ENCODE measurements around the gene SRRM4. TPM values are rescaled to one million over a fixed set of nuclear protein-coding genes. Genes with fewer than 3 reads are reported as not detected.

The SRRM4 gene
- total and polyA plus RNA-seq, 2 experiments from 2014 or later: 0.53 to 0.63 TPM

DNA sequence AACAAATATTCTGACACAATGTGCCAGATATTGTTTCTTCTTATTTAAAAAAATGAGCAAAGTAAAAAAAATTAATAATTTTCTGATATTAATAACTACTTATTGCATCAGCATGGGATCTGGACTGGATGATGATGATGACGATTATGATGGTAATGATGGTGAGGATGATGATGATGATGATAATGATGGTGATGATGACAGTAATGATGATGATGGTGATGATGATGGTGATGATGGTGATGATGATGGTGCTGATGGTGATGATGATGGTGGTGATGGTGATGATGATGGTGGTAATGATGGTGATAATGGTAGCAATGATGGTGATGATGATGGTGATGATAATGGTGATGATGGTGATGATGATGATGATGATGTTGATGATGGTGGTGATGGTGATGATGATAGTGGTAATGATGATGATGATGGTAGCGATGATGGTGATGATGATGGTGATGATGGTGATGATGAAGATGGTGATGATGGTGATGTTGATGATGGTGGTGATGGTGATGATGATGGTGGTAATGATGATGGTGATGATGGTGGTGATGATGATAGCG, 94.0 kb downstream of the SRRM4 start:
- Histone ChIP-seq H3K36me3 (ENCODE audit: insufficient read depth) (no peaks in the 10 kb centered on the region), H3K27me3 (ENCODE audit: insufficient read depth) (no peaks in the 10 kb centered on the region), H3K27ac (ENCODE audit: low read depth) (no peak overlapping the region), H3F3A (replicated peaks; ENCODE audit: low read depth) (no peaks in the 10 kb centered on the region), H3K4me3 (no peak overlapping the region), H3K4me2 (no peak overlapping the region), H3K4me1 (ENCODE audit: insufficient read depth) (no peaks in the 10 kb centered on the region), H2AFZ (no peak overlapping the region), H4K20me1 (replicated peaks; ENCODE audit: insufficient read depth) (no peaks in the 10 kb centered on the region), H3K9me2 (ENCODE audit: insufficient read depth) (no peaks in the 10 kb centered on the region; the same call in 1 of the 2 replicates), H3K79me2 (replicated peaks; ENCODE audit: insufficient read depth) (no peaks in the 10 kb centered on the region)
- no peak overlapping the region for H3K4me3 Mint-ChIP-seq
- no peak overlapping the region for H3K27ac Mint-ChIP-seq
- no peak for DNase-seq (ENCODE audit: low spot score)
- H3K36me3 Mint-ChIP-seq (ENCODE audit: low read depth): no peaks in the 10 kb centered on the region
- H3K27me3 Mint-ChIP-seq (ENCODE audit: insufficient read depth, low read depth, poor library complexity): peaks cover 2% of the 10 kb centered on the region
- TF ChIP-seq EZH2 (IDR thresholded peaks at IDR 0.05; ENCODE audit: low read depth, unreplicated experiment) (no peak), POLR2AphosphoS5 (IDR thresholded peaks at IDR 0.05; ENCODE audit: low read depth) (no peak), ZNF331 (CRISPR knock-in tag; IDR thresholded peaks at IDR 0.05; ENCODE audit: low read depth) (no peak), EZH2phosphoT487 (IDR thresholded peaks at IDR 0.05; ENCODE audit: unreplicated experiment) (no peak), STAT1 (IDR thresholded peaks at IDR 0.05; ENCODE audit: unreplicated experiment) (no peak), CREB1 (CRISPR knock-in tag; IDR thresholded peaks at IDR 0.05; ENCODE audit: low read depth) (no peak), JUNB (IDR thresholded peaks at IDR 0.05; ENCODE audit: unreplicated experiment) (no peak), NANOG (IDR thresholded peaks at IDR 0.05; ENCODE audit: borderline replicate concordance) (no peak)
- TF ChIP-seq, protein P1, sequence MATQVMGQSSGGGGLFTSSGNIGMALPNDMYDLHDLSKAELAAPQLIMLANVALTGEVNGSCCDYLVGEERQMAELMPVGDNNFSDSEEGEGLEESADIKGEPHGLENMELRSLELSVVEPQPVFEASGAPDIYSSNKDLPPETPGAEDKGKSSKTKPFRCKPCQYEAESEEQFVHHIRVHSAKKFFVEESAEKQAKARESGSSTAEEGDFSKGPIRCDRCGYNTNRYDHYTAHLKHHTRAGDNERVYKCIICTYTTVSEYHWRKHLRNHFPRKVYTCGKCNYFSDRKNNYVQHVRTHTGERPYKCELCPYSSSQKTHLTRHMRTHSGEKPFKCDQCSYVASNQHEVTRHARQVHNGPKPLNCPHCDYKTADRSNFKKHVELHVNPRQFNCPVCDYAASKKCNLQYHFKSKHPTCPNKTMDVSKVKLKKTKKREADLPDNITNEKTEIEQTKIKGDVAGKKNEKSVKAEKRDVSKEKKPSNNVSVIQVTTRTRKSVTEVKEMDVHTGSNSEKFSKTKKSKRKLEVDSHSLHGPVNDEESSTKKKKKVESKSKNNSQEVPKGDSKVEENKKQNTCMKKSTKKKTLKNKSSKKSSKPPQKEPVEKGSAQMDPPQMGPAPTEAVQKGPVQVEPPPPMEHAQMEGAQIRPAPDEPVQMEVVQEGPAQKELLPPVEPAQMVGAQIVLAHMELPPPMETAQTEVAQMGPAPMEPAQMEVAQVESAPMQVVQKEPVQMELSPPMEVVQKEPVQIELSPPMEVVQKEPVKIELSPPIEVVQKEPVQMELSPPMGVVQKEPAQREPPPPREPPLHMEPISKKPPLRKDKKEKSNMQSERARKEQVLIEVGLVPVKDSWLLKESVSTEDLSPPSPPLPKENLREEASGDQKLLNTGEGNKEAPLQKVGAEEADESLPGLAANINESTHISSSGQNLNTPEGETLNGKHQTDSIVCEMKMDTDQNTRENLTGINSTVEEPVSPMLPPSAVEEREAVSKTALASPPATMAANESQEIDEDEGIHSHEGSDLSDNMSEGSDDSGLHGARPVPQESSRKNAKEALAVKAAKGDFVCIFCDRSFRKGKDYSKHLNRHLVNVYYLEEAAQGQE (IDR thresholded peaks at IDR 0.05; ENCODE audit: unreplicated experiment): no peak
- TF ChIP-seq, protein P2, sequence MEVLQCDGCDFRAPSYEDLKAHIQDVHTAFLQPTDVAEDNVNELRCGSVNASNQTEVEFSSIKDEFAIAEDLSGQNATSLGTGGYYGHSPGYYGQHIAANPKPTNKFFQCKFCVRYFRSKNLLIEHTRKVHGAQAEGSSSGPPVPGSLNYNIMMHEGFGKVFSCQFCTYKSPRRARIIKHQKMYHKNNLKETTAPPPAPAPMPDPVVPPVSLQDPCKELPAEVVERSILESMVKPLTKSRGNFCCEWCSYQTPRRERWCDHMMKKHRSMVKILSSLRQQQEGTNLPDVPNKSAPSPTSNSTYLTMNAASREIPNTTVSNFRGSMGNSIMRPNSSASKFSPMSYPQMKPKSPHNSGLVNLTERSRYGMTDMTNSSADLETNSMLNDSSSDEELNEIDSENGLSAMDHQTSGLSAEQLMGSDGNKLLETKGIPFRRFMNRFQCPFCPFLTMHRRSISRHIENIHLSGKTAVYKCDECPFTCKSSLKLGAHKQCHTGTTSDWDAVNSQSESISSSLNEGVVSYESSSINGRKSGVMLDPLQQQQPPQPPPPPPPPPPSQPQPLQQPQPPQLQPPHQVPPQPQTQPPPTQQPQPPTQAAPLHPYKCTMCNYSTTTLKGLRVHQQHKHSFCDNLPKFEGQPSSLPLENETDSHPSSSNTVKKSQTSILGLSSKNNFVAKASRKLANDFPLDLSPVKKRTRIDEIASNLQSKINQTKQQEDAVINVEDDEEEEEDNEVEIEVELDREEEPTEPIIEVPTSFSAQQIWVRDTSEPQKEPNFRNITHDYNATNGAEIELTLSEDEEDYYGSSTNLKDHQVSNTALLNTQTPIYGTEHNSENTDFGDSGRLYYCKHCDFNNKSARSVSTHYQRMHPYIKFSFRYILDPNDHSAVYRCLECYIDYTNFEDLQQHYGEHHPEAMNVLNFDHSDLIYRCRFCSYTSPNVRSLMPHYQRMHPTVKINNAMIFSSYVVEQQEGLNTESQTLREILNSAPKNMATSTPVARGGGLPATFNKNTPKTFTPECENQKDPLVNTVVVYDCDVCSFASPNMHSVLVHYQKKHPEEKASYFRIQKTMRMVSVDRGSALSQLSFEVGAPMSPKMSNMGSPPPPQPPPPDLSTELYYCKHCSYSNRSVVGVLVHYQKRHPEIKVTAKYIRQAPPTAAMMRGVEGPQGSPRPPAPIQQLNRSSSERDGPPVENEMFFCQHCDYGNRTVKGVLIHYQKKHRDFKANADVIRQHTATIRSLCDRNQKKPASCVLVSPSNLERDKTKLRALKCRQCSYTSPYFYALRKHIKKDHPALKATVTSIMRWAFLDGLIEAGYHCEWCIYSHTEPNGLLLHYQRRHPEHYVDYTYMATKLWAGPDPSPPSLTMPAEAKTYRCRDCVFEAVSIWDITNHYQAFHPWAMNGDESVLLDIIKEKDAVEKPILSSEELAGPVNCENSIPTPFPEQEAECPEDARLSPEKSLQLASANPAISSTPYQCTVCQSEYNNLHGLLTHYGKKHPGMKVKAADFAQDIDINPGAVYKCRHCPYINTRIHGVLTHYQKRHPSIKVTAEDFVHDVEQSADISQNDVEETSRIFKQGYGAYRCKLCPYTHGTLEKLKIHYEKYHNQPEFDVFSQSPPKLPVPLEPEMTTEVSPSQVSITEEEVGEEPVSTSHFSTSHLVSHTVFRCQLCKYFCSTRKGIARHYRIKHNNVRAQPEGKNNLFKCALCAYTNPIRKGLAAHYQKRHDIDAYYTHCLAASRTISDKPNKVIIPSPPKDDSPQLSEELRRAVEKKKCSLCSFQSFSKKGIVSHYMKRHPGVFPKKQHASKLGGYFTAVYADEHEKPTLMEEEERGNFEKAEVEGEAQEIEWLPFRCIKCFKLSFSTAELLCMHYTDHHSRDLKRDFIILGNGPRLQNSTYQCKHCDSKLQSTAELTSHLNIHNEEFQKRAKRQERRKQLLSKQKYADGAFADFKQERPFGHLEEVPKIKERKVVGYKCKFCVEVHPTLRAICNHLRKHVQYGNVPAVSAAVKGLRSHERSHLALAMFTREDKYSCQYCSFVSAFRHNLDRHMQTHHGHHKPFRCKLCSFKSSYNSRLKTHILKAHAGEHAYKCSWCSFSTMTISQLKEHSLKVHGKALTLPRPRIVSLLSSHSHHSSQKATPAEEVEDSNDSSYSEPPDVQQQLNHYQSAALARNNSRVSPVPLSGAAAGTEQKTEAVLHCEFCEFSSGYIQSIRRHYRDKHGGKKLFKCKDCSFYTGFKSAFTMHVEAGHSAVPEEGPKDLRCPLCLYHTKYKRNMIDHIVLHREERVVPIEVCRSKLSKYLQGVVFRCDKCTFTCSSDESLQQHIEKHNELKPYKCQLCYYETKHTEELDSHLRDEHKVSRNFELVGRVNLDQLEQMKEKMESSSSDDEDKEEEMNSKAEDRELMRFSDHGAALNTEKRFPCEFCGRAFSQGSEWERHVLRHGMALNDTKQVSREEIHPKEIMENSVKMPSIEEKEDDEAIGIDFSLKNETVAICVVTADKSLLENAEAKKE (CRISPR knock-in tag; IDR thresholded peaks at IDR 0.05): no peak
- TF ChIP-seq, protein P3, sequence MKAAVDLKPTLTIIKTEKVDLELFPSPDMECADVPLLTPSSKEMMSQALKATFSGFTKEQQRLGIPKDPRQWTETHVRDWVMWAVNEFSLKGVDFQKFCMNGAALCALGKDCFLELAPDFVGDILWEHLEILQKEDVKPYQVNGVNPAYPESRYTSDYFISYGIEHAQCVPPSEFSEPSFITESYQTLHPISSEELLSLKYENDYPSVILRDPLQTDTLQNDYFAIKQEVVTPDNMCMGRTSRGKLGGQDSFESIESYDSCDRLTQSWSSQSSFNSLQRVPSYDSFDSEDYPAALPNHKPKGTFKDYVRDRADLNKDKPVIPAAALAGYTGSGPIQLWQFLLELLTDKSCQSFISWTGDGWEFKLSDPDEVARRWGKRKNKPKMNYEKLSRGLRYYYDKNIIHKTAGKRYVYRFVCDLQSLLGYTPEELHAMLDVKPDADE (IDR thresholded peaks at IDR 0.05): no peak
- TF ChIP-seq, protein P4, sequence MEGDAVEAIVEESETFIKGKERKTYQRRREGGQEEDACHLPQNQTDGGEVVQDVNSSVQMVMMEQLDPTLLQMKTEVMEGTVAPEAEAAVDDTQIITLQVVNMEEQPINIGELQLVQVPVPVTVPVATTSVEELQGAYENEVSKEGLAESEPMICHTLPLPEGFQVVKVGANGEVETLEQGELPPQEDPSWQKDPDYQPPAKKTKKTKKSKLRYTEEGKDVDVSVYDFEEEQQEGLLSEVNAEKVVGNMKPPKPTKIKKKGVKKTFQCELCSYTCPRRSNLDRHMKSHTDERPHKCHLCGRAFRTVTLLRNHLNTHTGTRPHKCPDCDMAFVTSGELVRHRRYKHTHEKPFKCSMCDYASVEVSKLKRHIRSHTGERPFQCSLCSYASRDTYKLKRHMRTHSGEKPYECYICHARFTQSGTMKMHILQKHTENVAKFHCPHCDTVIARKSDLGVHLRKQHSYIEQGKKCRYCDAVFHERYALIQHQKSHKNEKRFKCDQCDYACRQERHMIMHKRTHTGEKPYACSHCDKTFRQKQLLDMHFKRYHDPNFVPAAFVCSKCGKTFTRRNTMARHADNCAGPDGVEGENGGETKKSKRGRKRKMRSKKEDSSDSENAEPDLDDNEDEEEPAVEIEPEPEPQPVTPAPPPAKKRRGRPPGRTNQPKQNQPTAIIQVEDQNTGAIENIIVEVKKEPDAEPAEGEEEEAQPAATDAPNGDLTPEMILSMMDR (conservative IDR thresholded peaks at IDR 0.05; ENCODE audit: low read depth in 2 of 2): no peak
- ATAC-seq: no peak
- H3K9me3 Mint-ChIP-seq: no peaks in the 10 kb centered on the region
- peaks cover 4% of the 10 kb centered on the region; the same call in 1 of the 3 replicates for H3K4me1 Mint-ChIP-seq
